HEK293 (cell line): ENCODE results near the gene WNT16.

Experiments used
- ZBTB7A ChIP-seq: fragments of 450-650 bp; formaldehyde crosslinking; IDR thresholded peaks from 2 replicates; pipeline ENCODE4 v1.5.1; 2016; ENCODE audit warnings: low read depth, missing biosample characterization, missing genetic modification characterization
- ZNF362 ChIP-seq: fragments of 450-650 bp; formaldehyde crosslinking; IDR thresholded peaks from 2 replicates; pipeline ENCODE4 v1.5.1; 2016; ENCODE audit warnings: missing biosample characterization, missing genetic modification characterization
- ZNF645 ChIP-seq: fragments of 450-650 bp; formaldehyde crosslinking; IDR thresholded peaks from 2 replicates; pipeline ENCODE4; 2016; ENCODE audit warnings: missing biosample characterization, missing genetic modification characterization

GRCh38 chr7:121334376-121334775, 5.6 kb downstream of the WNT16 start:
- TF ChIP-seq ZBTB7A (tag by site-specific recombination) (no peak), ZNF645 (no peak), ZNF362 (tag by site-specific recombination) (no peak)
